ENCODE measurements around the gene PFKFB3. TPM values are rescaled to one million over a fixed set of nuclear protein-coding genes. Genes with fewer than 3 reads are reported as not detected.

Gene PFKFB3
- total and polyA plus RNA-seq, 2 of the 13 experiments (the other 11 are each of a cell fraction or from before 2014, with no cell fraction given) = 1.2 to 13.3 TPM

DNA sequence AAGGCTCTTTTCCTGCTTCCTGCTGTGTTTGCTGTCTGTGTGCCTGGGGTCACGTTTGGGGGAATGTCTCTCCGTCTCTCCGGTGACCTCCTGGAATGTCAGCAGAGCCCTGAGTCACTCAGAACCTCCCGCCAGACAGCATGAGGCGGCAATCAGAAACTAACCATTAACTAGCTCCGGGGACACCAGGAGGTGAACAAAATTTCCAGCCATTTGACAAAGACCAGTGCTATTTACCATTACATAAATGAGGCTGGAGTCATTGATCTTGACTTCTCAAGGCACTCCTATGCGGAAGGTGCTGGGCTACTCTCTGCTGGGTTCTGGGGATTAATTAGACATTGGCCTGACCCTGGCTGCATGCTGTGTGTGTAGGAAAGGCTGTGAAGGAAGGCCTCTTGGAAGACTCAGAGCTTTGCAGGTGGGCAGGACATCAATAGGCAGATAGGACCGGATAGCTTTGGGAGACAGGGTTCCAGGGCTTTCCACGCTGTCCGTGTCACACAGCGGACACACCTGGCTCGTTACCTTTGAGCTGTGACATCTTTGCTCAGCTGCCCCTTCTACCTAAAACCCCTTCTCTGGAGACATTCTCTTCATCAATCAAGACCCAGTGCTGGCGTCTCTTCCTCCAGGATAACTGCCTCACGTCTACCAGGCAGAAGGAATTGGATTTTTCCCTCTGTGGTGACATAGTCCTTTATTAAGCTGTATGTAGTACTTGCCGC lies 77.0 kb downstream of the PFKFB3 start (continued):
- TF ChIP-seq RBM39 (IDR thresholded peaks at IDR 0.05; ENCODE audit: low read depth, low read length, poor library complexity, severe bottlenecking) = no peak
- TF ChIP-seq ZKSCAN5 (CRISPR knock-in tag; IDR thresholded peaks at IDR 0.05) = no peak
- peak; percentile 65 for TF ChIP-seq NFE2L2 (IDR thresholded peaks at IDR 0.05; ENCODE audit: low read length)
- TF ChIP-seq IRF1 (CRISPR knock-in tag; IDR thresholded peaks at IDR 0.05; ENCODE audit: low read depth) = no peak

- in situ Hi-C loops (cut with HindIII; ENCODE audit: extremely low pct_ligation_motif_present, low pct_unique_long_range_greater_than_20kb) = no loop called here
- DNase-seq (ENCODE audit: low spot score) = no peak
These were observed 77.6 kb downstream of the PFKFB3 start for GRCh38 chr10:6280291-6280690.

More at GRCh38 chr10:6280291-6280690, 77.6 kb downstream of the PFKFB3 start:
- Histone ChIP-seq H3K79me2 (ENCODE audit: insufficient read depth, low read length) (no peaks in the 10 kb centered on the region), H4K20me1 (ENCODE audit: insufficient read depth, low read length) (no peaks in the 10 kb centered on the region), H3K27me3 (ENCODE audit: control insufficient read depth in 1 of 2, insufficient read depth in 2 of 2, low read length in 2 of 2) (no peaks in the 10 kb centered on the region), H3K4me2 (ENCODE audit: low read depth, low read length) (no peak overlapping the region), H3K4me1 (ENCODE audit: insufficient read depth, low read length) (peaks cover 33% of the 10 kb centered on the region), H3K9me3 (ENCODE audit: low read length) (no peaks in the 10 kb centered on the region), H2AFZ (ENCODE audit: low read length) (no peak overlapping the region), H3K27ac (ENCODE audit: extremely low read length, insufficient read depth, low read length) (no peak overlapping the region), H3K36me3 (replicated peaks in 1 of 2; ENCODE audit: control insufficient read depth in 1 of 2, insufficient read depth in 2 of 2, low read length in 2 of 2) (no peaks in the 10 kb centered on the region), H3K4me3 (replicated peaks in 1 of 3; ENCODE audit: insufficient read depth in 1 of 3, low read depth in 2 of 3, low read length in 3 of 3) (no peak overlapping the region), H3K9ac (ENCODE audit: insufficient read depth, low read depth, low read length) (no peak overlapping the region)
- ChIA-PET CTCF (ENCODE audit: low intra/inter-chr PET ratio, low total read pairs) (no interaction called here), POLR2A (no interaction called here)
- FAIRE-seq (no peak), ATAC-seq (peak; percentile 17)
- TF ChIP-seq CREBL2 (CRISPR knock-in tag; IDR thresholded peaks at IDR 0.05; ENCODE audit: borderline replicate concordance) (0 out of 2 replicates have a peak, but pooled peaks have one; percentile 4), ZNF446 (CRISPR knock-in tag; IDR thresholded peaks at IDR 0.05) (no peak)
- intact Hi-C loops (cut with micrococcal nuclease; ENCODE audit: unreplicated experiment) = no loop called here
- BruUV-seq (replicated peaks) = no TSS peak
- WGBS (ENCODE audit: low lambda C conversion rate) = 85% methylated on average over 6 of the region's 8 CpGs
